Measurements from ENCODE around the gene KRT84. TPM values are rescaled to one million over a fixed set of nuclear protein-coding genes. Genes with fewer than 3 reads are reported as not detected.

Gene KRT84
- total and polyA plus RNA-seq, 10 of the 15 experiments (the other 5 are each of a cell fraction or from before 2014, with no cell fraction given) = not detected

GRCh38 chr12:52355176-52355575 lies 30.3 kb downstream of the KRT84 start (continued):
- TF ChIP-seq ZNF687 (IDR thresholded peaks at IDR 0.05) (no peak), RELB (IDR thresholded peaks at IDR 0.05; ENCODE audit: low read depth) (no peak)

- Histone ChIP-seq H3K79me2 (ENCODE audit: control insufficient read depth, insufficient read depth, low read length) (no peaks in the 10 kb centered on the region), H3K9ac (ENCODE audit: control insufficient read depth, insufficient read depth, low read length) (no peak overlapping the region), H3K36me3 (ENCODE audit: control insufficient read depth in 2 of 2, insufficient read depth in 2 of 2, low read length in 1 of 2) (no peaks in the 10 kb centered on the region), H4K20me1 (ENCODE audit: control insufficient read depth, insufficient read depth) (no peaks in the 10 kb centered on the region), H3K4me2 (ENCODE audit: control insufficient read depth, insufficient read depth) (no peak overlapping the region), H3K27me3 (replicated peaks in 1 of 2; ENCODE audit: control insufficient read depth in 2 of 2, insufficient read depth in 2 of 2, low read length in 1 of 2) (peaks cover 0 to 3% of the 10 kb centered on the region in 2 experiments; a peak in 1 of 4 replicates), H3K4me3 (no peak overlapping the region), H3K9me3 (replicated peaks; ENCODE audit: control insufficient read depth, insufficient read depth, low read length) (no peaks in the 10 kb centered on the region), H3K4me1 (ENCODE audit: control insufficient read depth, insufficient read depth, low read length) (peaks cover 12% of the 10 kb centered on the region), H2AFZ (ENCODE audit: control insufficient read depth, low read depth, low read length) (no peak overlapping the region), H3K27ac (ENCODE audit: control insufficient read depth, insufficient read depth) (no peak overlapping the region)
- 12% methylated on average over 5 of the region's 5 CpGs for WGBS (ENCODE audit: insufficient coverage, insufficient replicate concordance, low lambda C conversion rate, missing lambda C conversion rate)
- ChIA-PET SMC1A (ENCODE audit: uncharacterized antibody, unreplicated experiment) (no interaction called here), RAD21 (ENCODE audit: unreplicated experiment) (no interaction called here), POLR2A (no interaction called here), CTCF (no interaction called here)
- intact Hi-C loops (cut with micrococcal nuclease; ENCODE audit: unreplicated experiment) = no loop called here
- FAIRE-seq (no peak), ATAC-seq (no peak), DNase-seq (ENCODE audit: low read depth, low spot score) (no peak)
- BruUV-seq (replicated peaks) = no TSS peak
- in situ Hi-C loops (cut with MboI) = no loop called here
- TF ChIP-seq E2F8 (IDR thresholded peaks at IDR 0.05; ENCODE audit: low read depth, partially characterized antibody) = no peak
- no peak for TF ChIP-seq TCF3 (IDR thresholded peaks at IDR 0.05; ENCODE audit: borderline replicate concordance, insufficient read depth, low read depth, low read length)
- no peak for TF ChIP-seq GABPA (IDR thresholded peaks at IDR 0.05; ENCODE audit: low read depth)
- no peak for TF ChIP-seq SRF (IDR thresholded peaks at IDR 0.05; ENCODE audit: low read depth in 2 of 2, low read length in 2 of 2)
- TF ChIP-seq BCL3 (IDR thresholded peaks at IDR 0.05; ENCODE audit: borderline replicate concordance, insufficient read depth, low read depth, low read length, poor library complexity, severe bottlenecking) = no peak
- no peak for TF ChIP-seq SP1 (IDR thresholded peaks at IDR 0.05; ENCODE audit: low read depth, low read length)
- TF ChIP-seq KDM1A (IDR thresholded peaks at IDR 0.05; ENCODE audit: borderline replicate concordance) = no peak
- no peak for TF ChIP-seq MXI1 (IDR thresholded peaks at IDR 0.05; ENCODE audit: low read depth, low read length)
- no peak for TF ChIP-seq ZZZ3 (IDR thresholded peaks at IDR 0.05; ENCODE audit: control insufficient read depth, insufficient read length, low read depth)
Measured at GRCh38 chr12:52354200-52354599, 31.3 kb downstream of the KRT84 start.

Data from GM12878 (cell line).